GM12873 (cell line): ENCODE results near the gene DENND5B.

ENCODE experiments used
- CTCF ChIP-seq: IDR thresholded peaks from 2 replicates; pipeline ENCODE4 v1.5.1; 2012; ENCODE audit warnings: low read depth, mild to moderate bottlenecking, moderate library complexity, low read length, control low read depth; ENCODE audit not compliant: insufficient read depth; ENCODE audit errors: missing control alignments

Gene DENND5B

DNA sequence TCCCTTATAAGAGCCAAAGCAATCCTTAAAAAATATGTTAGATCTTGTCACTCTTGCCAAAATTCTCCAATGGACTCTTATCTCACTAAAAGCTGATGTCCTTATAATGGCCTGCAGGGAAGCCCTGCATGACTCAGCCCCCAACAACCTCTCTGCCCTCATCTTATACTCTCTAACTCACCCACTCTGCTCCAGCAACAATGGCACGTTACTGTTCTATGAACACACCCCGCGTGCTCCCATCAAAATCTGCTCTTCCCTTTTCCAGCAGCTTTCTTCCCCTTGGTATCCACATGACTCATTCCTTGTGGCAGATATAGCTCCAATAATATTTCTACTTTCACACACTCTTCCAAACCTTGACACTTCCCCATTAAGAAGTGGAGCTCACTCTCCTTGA lies 108.1 kb downstream of the DENND5B start:
- TF ChIP-seq CTCF: no peak

- TF ChIP-seq CTCF: no peak
These were observed 109.5 kb downstream of the DENND5B start for GRCh38 chr12:31481415-31481814.

DNA sequence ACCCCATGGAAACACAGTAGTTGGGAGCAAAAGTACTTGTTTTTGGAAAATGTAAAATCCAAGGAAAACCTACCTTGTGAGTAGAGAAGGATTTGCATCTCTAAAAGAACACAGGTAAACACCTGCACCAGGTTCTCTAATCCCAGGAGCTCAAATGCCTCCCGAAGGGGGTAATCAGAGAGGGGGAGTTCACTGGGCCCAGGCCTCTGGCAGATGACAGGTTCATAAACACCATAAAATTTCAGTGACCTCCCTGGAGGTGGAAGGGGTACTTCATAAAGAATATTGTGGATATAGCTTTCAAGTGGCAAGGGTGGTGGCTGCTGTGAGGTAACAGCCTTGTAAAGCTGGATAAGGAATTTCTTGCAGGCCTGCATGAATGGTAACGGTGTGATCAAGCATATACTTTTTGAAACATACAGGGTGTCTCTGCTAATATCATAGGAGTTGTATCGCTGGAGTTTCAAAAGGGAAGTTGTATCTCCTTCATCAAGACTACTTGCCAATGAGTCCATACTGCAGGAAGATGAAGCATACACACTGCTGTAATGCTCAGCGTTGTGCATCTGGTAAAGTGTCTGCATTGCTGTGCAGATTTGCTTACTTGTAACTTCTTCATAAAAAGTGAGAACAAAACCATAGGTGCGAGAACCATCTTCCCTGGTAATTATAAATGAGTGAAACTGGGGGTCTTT lies 111.3 kb downstream of the DENND5B start:
- no peak for TF ChIP-seq CTCF

DNA sequence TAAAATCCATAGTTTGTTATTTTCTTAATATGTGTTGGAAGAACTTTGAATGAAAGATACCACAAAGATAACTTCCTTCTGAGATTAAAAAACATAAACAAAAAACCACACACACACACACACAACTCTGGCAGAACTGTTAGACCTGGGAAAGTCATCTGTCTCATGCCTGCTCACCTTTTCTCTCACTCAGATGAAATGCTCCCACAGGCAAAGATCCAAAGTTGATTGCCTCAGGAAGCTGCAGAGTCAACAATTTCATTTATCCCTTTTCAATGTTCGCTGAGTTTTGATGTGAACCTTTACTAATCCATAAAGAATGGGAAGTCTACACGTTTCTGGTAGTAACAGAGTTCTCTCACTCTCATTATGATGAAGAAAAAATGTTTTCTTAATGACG lies 112.0 kb downstream of the DENND5B start:
- TF ChIP-seq CTCF: no peak

- TF ChIP-seq CTCF: no peak
These were observed 112.5 kb downstream of the DENND5B start for GRCh38 chr12:31478425-31478824.

DNA sequence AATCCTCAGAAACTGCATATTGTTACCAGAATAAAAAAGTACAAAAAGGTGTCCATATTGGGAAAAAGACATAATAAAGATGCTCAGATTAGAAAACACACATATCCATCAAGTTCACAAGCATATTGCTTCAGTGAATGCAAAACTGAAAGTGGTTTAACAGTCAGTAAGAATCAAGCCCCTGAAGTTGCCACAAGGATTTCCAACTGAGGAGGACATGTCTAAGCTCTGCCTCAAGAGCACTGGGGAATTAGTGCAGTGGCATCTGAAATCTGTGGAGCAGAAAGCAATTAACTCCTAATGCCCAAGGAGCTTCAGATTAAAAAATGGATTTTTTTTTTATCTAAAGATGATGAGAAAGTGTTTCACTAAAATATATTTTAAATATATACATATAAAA lies 113.2 kb downstream of the DENND5B start:
- TF ChIP-seq CTCF: no peak

- TF ChIP-seq CTCF: no peak
These were observed 114.5 kb downstream of the DENND5B start for GRCh38 chr12:31476437-31476836.
